Ammon's horn (tissue), 1 donor: ENCODE data around the gene LYSET.
"Not testable (repeated sequence)": the region's sequence is repeated elsewhere in the genome, so short reads cannot be mapped to it uniquely, and the experiment has no call there.

Experiments used
- DNase-seq: peaks from one replicate; pipeline ENCODE4 v3.0.0-alpha.2; 2016; ENCODE audit warnings: low spot score

LYSET gene

GRCh38 chr14:93169619-93170018 is 15.5 kb upstream of the LYSET start:
- DNase-seq: not testable (repeated sequence)

GRCh38 chr14:93170141-93170540 is 15.0 kb upstream of the LYSET start:
- DNase-seq: not testable (repeated sequence)

- no peak for DNase-seq
Measured at GRCh38 chr14:93171376-93171775, 13.7 kb upstream of the LYSET start.

GRCh38 chr14:93173943-93174395 is 11.1 kb upstream of the LYSET start:
- DNase-seq: no peak

- DNase-seq: not testable (repeated sequence)
Measured at GRCh38 chr14:93174731-93175130, 10.4 kb upstream of the LYSET start.

- no peak for DNase-seq
Measured at GRCh38 chr14:93175492-93175891, 9.6 kb upstream of the LYSET start.

GRCh38 chr14:93183596-93184317 is 1.4 kb upstream of the LYSET start:
- DNase-seq: no peak

- DNase-seq: no peak
Measured at GRCh38 chr14:93185349-93185720, 218 bp downstream of the LYSET start.

GRCh38 chr14:93186466-93186865 is 1.3 kb downstream of the LYSET start:
- no peak for DNase-seq

GRCh38 chr14:93186956-93187355 is 1.8 kb downstream of the LYSET start:
- no peak for DNase-seq

GRCh38 chr14:93195316-93195999 is 10.3 kb downstream of the LYSET start:
- no peak for DNase-seq

- DNase-seq: no peak
Measured at GRCh38 chr14:93199031-93199430, 13.9 kb downstream of the LYSET start.

- no peak for DNase-seq
Measured at GRCh38 chr14:93200553-93200952, 15.4 kb downstream of the LYSET start.

GRCh38 chr14:93201155-93201704 is 16.1 kb downstream of the LYSET start:
- no peak for DNase-seq

GRCh38 chr14:93206793-93207467 is 21.8 kb downstream of the LYSET start, which contains the start of the genes GON7 and UBR7:
Gene GON7, minus strand, starts transcription at chr14:93207065. Its CDS starts 28 bp downstream, at chr14:93207037.
Gene UBR7, plus strand, starts transcription at chr14:93207256. Its CDS starts 36 bp downstream, at chr14:93207292.
- DNase-seq: peak; percentile 99

- peak; percentile 72 for DNase-seq
Measured at GRCh38 chr14:93207468-93208308, 22.6 kb downstream of the LYSET start.

GRCh38 chr14:93212432-93212831 is 27.3 kb downstream of the LYSET start:
- no peak for DNase-seq

GRCh38 chr14:93214598-93214997 is 29.5 kb downstream of the LYSET start:
- DNase-seq: no peak

- peak; percentile 34 for DNase-seq
Measured at GRCh38 chr14:93219103-93219726, 34.1 kb downstream of the LYSET start.

GRCh38 chr14:93220509-93220908 is 35.4 kb downstream of the LYSET start:
- DNase-seq: no peak

GRCh38 chr14:93223565-93223964 is 38.4 kb downstream of the LYSET start:
- DNase-seq: no peak
